SK-N-SH treated with all-trans-retinoic acid at 6 μM for 48 hours (cell line): Measurements from ENCODE around the gene MYO1B.

ENCODE experiments used
- ATAC-seq: fragments of 200-7000 bp; cut with Tn5 transposase; 3 replicates; pipeline ENCODE4 v1.9.1; 2020; ENCODE audit warnings: mild to moderate bottlenecking, moderate library complexity
- ARNTL ChIP-seq: fragments of 450-650 bp; formaldehyde crosslinking; IDR thresholded peaks from 2 replicates; pipeline ENCODE4 v1.5.0; 2020; ENCODE audit warnings: low read depth, mild to moderate bottlenecking, moderate library complexity, borderline replicate concordance
- BACH2 ChIP-seq: fragments of 250-450 bp; sonication (Bioruptor Pico); IDR thresholded peaks from 2 replicates; pipeline ENCODE4 v1.9.0; 2021; ENCODE audit warnings: mild to moderate bottlenecking, borderline replicate concordance
- CSDC2 ChIP-seq: fragments of 250-450 bp; sonication (Bioruptor Pico); IDR thresholded peaks from 2 replicates; pipeline ENCODE4 v1.5.0; 2020; ENCODE audit warnings: mild to moderate bottlenecking, moderate library complexity
- ESRRG ChIP-seq: fragments of 250-450 bp; sonication (Bioruptor Pico); IDR thresholded peaks from 2 replicates; pipeline ENCODE4 v1.6.1; 2021; ENCODE audit warnings: mild to moderate bottlenecking
- GLIS3 ChIP-seq: fragments of 250-450 bp; sonication (Bioruptor Pico); IDR thresholded peaks from 2 replicates; pipeline ENCODE4 v1.5.0; 2020; ENCODE audit warnings: mild to moderate bottlenecking, moderate library complexity
- ISL1 ChIP-seq: fragments of 250-450 bp; sonication (Bioruptor Pico); IDR thresholded peaks from 2 replicates; pipeline ENCODE4 v2.1.2; 2022; ENCODE audit warnings: mild to moderate bottlenecking, moderate library complexity
- OSR1 ChIP-seq: fragments of 250-450 bp; sonication (Bioruptor Pico); IDR thresholded peaks from 2 replicates; pipeline ENCODE4 v1.8.0; 2022; ENCODE audit warnings: moderate library complexity, mild to moderate bottlenecking, inconsistent platforms
- RARB ChIP-seq: fragments of 250-450 bp; sonication (Bioruptor Pico); IDR thresholded peaks from 2 replicates; pipeline ENCODE4 v1.8.0; 2021; ENCODE audit warnings: mild to moderate bottlenecking, moderate library complexity
- SNAI2 ChIP-seq: fragments of 250-450 bp; sonication (Bioruptor Pico); IDR thresholded peaks from 2 replicates; pipeline ENCODE4 v1.5.0; 2020; ENCODE audit warnings: mild to moderate bottlenecking, moderate library complexity
- TCF4 ChIP-seq: fragments of 250-450 bp; sonication (Bioruptor Pico); IDR thresholded peaks from 2 replicates; pipeline ENCODE4 v1.8.0; 2021; ENCODE audit warnings: mild to moderate bottlenecking, moderate library complexity, borderline replicate concordance
- TOX ChIP-seq: fragments of 250-450 bp; sonication (Bioruptor Pico); IDR thresholded peaks from 2 replicates; pipeline ENCODE4 v1.8.0; 2021; ENCODE audit warnings: mild to moderate bottlenecking, moderate library complexity, borderline replicate concordance
- ZC3H10 ChIP-seq: fragments of 250-450 bp; sonication (Bioruptor Pico); IDR thresholded peaks from 2 replicates; pipeline ENCODE4 v1.5.1; 2021; ENCODE audit warnings: mild to moderate bottlenecking, moderate library complexity
- ZFP3 ChIP-seq: fragments of 250-450 bp; sonication (Bioruptor Pico); IDR thresholded peaks from 2 replicates; pipeline ENCODE4 v1.5.0; 2020; ENCODE audit warnings: mild to moderate bottlenecking, moderate library complexity
- ZFP30 ChIP-seq: fragments of 450-650 bp; formaldehyde crosslinking; IDR thresholded peaks from 2 replicates; pipeline ENCODE4 v1.5.0; 2022; ENCODE audit warnings: mild to moderate bottlenecking, moderate library complexity
- ZNF70 ChIP-seq: fragments of 450-650 bp; formaldehyde crosslinking; IDR thresholded peaks from 2 replicates; pipeline ENCODE4 v1.5.0; 2020; ENCODE audit warnings: mild to moderate bottlenecking, moderate library complexity
- ZNF8 ChIP-seq: fragments of 450-650 bp; formaldehyde crosslinking; IDR thresholded peaks from 2 replicates; pipeline ENCODE4 v1.5.0; 2020; ENCODE audit warnings: mild to moderate bottlenecking, moderate library complexity
- TF ChIP-seq, protein P1 (sequence below): fragments of 250-450 bp; sonication (Bioruptor Pico); IDR thresholded peaks from 2 replicates; pipeline ENCODE4 v1.5.1; 2020; ENCODE audit warnings: low read depth, mild to moderate bottlenecking, moderate library complexity
- TF ChIP-seq, protein P2 (sequence below): fragments of 250-450 bp; sonication (Bioruptor Pico); IDR thresholded peaks from 2 replicates; pipeline ENCODE4 v1.8.0; 2021; ENCODE audit warnings: low read depth, mild to moderate bottlenecking, moderate library complexity, borderline replicate concordance
- TF ChIP-seq, protein P3 (sequence below): fragments of 250-450 bp; sonication (Bioruptor Pico); IDR thresholded peaks from 2 replicates; pipeline ENCODE4 v1.8.0; 2020; ENCODE audit warnings: mild to moderate bottlenecking, moderate library complexity, borderline replicate concordance
- TF ChIP-seq, protein P4 (sequence below): fragments of 250-450 bp; sonication (Bioruptor Pico); IDR thresholded peaks from 2 replicates; pipeline ENCODE4 v1.5.1; 2021; ENCODE audit warnings: mild to moderate bottlenecking, moderate library complexity
- TF ChIP-seq, protein P5 (sequence below): fragments of 250-450 bp; sonication (Bioruptor Pico); IDR thresholded peaks from 2 replicates; pipeline ENCODE4 v1.5.0; 2020; ENCODE audit warnings: mild to moderate bottlenecking, moderate library complexity

MYO1B gene

DNA sequence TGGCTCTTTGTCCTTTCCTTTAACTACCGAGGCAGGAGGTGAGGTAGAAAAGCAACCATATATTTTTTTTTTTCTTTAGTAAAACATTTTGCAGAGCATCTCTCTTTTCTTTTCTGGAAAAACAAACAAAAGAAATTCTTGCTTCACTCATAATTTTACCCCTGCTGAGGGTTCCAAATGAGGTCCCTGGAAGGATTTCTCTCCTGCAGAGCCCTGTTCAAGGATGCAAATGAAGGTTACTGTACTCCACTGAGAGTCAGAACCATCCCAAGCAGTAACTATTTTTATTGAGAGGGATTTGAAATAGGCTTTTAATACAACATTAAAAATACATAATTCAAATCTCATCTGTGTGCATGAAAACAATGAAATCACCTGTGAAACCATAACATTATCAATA, 19.5 kb upstream of the MYO1B start:
- no peak for ATAC-seq
- TF ChIP-seq, protein P1, sequence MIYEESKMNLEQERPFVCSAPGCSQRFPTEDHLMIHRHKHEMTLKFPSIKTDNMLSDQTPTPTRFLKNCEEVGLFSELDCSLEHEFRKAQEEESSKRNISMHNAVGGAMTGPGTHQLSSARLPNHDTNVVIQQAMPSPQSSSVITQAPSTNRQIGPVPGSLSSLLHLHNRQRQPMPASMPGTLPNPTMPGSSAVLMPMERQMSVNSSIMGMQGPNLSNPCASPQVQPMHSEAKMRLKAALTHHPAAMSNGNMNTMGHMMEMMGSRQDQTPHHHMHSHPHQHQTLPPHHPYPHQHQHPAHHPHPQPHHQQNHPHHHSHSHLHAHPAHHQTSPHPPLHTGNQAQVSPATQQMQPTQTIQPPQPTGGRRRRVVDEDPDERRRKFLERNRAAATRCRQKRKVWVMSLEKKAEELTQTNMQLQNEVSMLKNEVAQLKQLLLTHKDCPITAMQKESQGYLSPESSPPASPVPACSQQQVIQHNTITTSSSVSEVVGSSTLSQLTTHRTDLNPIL: no peak
- TF ChIP-seq SNAI2 (no peak), TOX (CRISPR knock-in tag) (no peak)
- TF ChIP-seq, all 23 proteins: peak for 0

DNA sequence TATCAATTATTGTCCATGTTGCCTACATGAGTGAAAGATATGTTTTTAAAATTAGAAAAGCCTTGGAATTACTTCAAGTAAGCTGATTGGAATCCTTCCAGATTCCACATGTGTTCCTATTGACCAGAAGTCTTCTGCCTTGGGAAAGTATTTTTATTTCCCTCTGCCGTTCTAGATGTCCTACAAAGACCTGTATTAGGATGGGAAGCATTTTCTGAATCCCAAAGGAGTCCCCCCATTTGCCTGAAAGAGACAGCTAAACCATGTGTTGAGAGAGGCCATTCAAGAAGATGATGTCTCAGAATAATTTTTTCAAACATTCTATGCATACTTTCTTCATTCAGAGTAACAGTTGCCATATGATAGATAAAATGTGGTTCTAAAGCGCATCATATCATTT, 19.0 kb upstream of the MYO1B start:
- TF ChIP-seq ZNF70 (CRISPR knock-in tag): no peak
- TF ChIP-seq TCF4: no peak
- TF ChIP-seq CSDC2 (CRISPR knock-in tag): no peak
- TF ChIP-seq GLIS3: no peak
- TF ChIP-seq OSR1: no peak
- no peak for TF ChIP-seq ARNTL
- TF ChIP-seq BACH2 (CRISPR knock-in tag): no peak
- TF ChIP-seq ESRRG: no peak
- TF ChIP-seq ZNF8 (CRISPR knock-in tag): no peak
- TF ChIP-seq, protein P2, sequence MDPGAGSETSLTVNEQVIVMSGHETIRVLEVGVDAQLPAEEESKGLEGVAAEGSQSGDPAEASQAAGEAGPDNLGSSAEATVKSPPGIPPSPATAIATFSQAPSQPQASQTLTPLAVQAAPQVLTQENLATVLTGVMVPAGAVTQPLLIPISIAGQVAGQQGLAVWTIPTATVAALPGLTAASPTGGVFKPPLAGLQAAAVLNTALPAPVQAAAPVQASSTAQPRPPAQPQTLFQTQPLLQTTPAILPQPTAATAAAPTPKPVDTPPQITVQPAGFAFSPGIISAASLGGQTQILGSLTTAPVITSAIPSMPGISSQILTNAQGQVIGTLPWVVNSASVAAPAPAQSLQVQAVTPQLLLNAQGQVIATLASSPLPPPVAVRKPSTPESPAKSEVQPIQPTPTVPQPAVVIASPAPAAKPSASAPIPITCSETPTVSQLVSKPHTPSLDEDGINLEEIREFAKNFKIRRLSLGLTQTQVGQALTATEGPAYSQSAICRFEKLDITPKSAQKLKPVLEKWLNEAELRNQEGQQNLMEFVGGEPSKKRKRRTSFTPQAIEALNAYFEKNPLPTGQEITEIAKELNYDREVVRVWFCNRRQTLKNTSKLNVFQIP (CRISPR knock-in tag): no peak
- no peak for TF ChIP-seq TOX (CRISPR knock-in tag)
- TF ChIP-seq, protein P3, sequence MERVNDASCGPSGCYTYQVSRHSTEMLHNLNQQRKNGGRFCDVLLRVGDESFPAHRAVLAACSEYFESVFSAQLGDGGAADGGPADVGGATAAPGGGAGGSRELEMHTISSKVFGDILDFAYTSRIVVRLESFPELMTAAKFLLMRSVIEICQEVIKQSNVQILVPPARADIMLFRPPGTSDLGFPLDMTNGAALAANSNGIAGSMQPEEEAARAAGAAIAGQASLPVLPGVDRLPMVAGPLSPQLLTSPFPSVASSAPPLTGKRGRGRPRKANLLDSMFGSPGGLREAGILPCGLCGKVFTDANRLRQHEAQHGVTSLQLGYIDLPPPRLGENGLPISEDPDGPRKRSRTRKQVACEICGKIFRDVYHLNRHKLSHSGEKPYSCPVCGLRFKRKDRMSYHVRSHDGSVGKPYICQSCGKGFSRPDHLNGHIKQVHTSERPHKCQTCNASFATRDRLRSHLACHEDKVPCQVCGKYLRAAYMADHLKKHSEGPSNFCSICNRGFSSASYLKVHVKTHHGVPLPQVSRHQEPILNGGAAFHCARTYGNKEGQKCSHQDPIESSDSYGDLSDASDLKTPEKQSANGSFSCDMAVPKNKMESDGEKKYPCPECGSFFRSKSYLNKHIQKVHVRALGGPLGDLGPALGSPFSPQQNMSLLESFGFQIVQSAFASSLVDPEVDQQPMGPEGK: no peak
- no peak for TF ChIP-seq ZC3H10 (CRISPR knock-in tag)
- no peak for TF ChIP-seq ZFP30 (CRISPR knock-in tag)
- TF ChIP-seq, protein P1: no peak
- no peak for TF ChIP-seq ISL1
- TF ChIP-seq, protein P4, sequence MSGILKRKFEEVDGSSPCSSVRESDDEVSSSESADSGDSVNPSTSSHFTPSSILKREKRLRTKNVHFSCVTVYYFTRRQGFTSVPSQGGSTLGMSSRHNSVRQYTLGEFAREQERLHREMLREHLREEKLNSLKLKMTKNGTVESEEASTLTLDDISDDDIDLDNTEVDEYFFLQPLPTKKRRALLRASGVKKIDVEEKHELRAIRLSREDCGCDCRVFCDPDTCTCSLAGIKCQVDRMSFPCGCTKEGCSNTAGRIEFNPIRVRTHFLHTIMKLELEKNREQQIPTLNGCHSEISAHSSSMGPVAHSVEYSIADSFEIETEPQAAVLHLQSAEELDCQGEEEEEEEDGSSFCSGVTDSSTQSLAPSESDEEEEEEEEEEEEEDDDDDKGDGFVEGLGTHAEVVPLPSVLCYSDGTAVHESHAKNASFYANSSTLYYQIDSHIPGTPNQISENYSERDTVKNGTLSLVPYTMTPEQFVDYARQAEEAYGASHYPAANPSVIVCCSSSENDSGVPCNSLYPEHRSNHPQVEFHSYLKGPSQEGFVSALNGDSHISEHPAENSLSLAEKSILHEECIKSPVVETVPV (CRISPR knock-in tag): no peak
- TF ChIP-seq, all 23 proteins: peak for 0
- peak; percentile 64 for ATAC-seq

DNA sequence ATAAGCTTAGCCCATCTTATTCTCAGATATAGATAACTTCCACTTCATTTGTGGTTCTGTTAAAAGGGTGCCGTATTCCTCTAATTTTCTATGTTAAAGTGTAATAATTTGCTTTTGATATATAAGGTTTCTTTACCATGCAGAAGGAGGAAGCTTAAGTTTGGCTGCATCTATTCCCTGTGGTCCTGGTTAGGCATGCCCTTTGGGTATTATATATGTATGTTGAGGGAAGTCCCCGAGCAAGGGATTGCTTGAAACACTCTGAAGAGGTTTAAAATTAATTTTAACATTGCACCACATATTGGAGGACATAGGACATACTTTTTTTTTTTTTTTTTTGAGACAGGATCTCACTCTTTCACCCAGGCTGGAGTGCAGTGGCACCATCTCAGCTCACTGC, 16.9 kb upstream of the MYO1B start:
- no peak for ATAC-seq

DNA sequence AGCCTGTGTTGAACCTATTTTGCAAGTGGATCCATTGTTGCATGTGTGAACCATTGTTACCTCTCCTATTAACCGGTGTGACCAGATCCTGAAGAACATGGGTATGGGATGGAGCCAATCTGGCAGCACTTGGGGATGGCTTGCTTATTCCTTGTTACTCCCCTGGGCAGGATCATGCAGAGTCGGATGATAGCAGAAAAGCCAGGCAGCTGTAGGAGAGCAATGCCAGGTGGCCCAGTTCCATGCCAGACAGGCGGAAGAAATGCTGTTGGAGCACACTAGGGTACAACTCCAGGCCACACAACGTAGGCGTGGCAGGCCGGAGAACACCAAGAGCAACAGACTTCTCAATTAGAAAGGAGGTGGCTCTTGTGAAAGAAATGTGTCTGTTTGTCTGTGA, 16.3 kb upstream of the MYO1B start:
- ATAC-seq: no peak
- no peak for TF ChIP-seq ZNF8 (CRISPR knock-in tag)
- TF ChIP-seq CSDC2 (CRISPR knock-in tag): no peak
- no peak for TF ChIP-seq ZNF70 (CRISPR knock-in tag)
- TF ChIP-seq ZC3H10 (CRISPR knock-in tag): no peak
- TF ChIP-seq, protein P3: no peak
- TF ChIP-seq ZFP30 (CRISPR knock-in tag): no peak
- no peak for TF ChIP-seq BACH2 (CRISPR knock-in tag)
- TF ChIP-seq ARNTL: no peak
- TF ChIP-seq, protein P4 (CRISPR knock-in tag): no peak
- TF ChIP-seq, protein P5, sequence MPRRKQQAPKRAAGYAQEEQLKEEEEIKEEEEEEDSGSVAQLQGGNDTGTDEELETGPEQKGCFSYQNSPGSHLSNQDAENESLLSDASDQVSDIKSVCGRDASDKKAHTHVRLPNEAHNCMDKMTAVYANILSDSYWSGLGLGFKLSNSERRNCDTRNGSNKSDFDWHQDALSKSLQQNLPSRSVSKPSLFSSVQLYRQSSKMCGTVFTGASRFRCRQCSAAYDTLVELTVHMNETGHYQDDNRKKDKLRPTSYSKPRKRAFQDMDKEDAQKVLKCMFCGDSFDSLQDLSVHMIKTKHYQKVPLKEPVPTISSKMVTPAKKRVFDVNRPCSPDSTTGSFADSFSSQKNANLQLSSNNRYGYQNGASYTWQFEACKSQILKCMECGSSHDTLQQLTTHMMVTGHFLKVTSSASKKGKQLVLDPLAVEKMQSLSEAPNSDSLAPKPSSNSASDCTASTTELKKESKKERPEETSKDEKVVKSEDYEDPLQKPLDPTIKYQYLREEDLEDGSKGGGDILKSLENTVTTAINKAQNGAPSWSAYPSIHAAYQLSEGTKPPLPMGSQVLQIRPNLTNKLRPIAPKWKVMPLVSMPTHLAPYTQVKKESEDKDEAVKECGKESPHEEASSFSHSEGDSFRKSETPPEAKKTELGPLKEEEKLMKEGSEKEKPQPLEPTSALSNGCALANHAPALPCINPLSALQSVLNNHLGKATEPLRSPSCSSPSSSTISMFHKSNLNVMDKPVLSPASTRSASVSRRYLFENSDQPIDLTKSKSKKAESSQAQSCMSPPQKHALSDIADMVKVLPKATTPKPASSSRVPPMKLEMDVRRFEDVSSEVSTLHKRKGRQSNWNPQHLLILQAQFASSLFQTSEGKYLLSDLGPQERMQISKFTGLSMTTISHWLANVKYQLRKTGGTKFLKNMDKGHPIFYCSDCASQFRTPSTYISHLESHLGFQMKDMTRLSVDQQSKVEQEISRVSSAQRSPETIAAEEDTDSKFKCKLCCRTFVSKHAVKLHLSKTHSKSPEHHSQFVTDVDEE (CRISPR knock-in tag): no peak
- no peak for TF ChIP-seq RARB (CRISPR knock-in tag)
- no peak for TF ChIP-seq TOX (CRISPR knock-in tag)
- TF ChIP-seq GLIS3: no peak
- TF ChIP-seq, protein P1: no peak

More for the DNA sequence above, 16.9 kb upstream of the MYO1B start:
- TF ChIP-seq ZFP3 (no peak), RARB (CRISPR knock-in tag) (no peak), SNAI2 (no peak)
